Hematopoietic multipotent progenitor cell (in vitro differentiated cells): Measurements from ENCODE around the gene JARID2. TPM values are rescaled to one million over a fixed set of nuclear protein-coding genes. Genes with fewer than 3 reads are reported as not detected.
A peak's percentile ranks its signal among the peaks of the same experiment; 100 is the strongest.
"Not testable (repeated sequence)": the region's sequence is repeated elsewhere in the genome, so short reads cannot be mapped to it uniquely, and the experiment has no call there.

Experiments
- DNase-seq, 3 donors: peaks; one replicate each; pipeline ENCODE4 v3.0.0-alpha.2; 2011 to 2015; ENCODE audit warnings: low read depth in 2 of 3, low spot score in 2 of 3
- total RNA-seq: library from RNA; depleted of rRNA; stranded (reverse); fragments of >200 nt; gene quantifications from one replicate; pipeline ENCODE4 v1.2.3, GENCODE V29; 2012

Gene JARID2
- total RNA-seq, 1 donor = 43.4 TPM

DNA sequence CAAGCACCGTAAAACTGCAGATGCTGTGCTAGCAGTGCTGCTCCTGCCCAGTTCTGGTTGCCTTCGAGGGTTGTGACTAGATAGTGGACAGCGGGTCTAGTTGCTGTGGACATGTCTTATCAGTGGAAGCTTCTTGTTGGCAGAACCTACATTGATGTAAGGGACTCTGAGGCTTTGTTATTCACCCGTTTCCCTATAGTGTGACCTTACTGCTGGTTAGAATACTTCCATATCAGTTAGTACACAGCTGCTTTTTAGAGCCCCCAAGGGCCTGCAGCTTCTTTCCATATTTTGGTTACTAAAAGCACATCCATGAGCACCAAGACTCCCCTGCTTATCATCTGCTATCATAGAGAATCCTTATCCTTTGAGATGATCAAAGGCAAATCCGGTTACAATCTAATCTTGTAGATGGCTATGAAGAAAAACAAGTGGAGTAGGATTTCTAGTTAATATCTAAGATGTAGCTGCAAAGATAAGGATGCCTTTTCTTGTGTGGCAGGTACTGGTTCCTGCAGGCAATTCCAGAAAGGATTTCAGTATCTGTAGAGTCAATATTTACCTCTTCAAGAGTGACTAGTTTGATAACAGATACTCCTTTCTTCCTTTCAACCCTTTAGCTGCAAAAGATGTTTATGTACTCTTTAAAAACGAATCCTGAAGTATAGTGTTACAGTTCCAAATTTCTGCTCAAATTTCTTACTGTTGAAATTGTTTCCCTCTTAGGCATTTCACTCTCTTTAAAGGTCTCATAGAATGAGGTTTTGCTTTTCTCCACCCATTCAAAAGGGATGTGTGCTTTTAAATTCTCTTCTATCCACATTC lies 163.6 kb downstream of the JARID2 start:
- DNase-seq = no peak

DNA sequence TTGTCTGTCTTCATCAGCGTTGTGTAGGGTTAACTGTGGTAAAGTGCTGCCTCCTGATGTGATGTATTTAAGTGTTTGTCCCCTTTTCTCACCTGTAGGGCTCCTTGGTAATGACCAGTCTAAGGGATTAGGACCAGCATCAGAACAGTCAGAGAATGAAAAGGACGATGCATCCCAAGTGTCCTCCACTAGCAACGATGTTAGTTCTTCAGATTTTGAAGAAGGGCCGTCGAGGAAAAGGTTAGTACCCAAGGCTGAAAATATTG lies 164.2 kb downstream of the JARID2 start:
- DNase-seq = no peak

DNA sequence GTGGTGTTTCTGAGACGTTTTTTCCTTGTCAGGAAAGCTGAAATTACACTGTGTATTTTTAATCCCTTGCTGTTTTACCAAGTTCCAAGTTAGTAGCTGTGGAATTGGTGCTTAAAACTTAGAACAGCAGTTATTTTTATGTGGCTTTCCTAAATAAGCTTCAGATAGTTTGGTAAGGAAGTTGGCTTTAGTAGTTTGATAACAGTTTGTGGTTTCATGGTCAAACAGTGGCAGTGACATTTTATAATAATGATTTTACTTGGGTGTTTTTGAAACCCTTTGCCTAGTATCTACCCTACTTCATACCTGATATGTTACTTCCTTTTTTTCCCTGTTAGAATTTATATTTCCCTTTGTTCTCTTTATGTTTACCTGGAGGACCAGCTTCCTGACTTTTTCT lies 164.9 kb downstream of the JARID2 start:
- DNase-seq = peak in 1 of 3 donors; percentile 62

DNA sequence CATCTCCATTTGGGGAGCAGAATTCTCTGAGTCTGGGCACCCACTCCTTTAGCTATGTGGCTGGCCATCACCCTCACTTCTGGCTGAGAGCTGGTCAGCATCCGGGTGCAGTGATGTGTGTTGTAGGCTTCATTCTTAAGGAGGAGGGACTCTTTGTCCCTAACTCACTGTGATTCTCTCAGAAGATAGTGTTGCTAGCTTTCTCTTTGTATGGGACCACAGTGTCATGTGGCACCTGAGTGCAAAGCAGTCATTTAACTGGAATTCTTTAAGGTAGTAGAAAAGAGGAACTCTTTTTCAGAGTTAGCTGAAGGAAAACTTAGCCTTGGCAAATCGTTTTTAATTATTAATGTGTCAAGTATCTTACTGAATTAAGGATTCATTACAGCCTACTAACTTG lies 165.9 kb downstream of the JARID2 start:
- no peak for DNase-seq

DNA sequence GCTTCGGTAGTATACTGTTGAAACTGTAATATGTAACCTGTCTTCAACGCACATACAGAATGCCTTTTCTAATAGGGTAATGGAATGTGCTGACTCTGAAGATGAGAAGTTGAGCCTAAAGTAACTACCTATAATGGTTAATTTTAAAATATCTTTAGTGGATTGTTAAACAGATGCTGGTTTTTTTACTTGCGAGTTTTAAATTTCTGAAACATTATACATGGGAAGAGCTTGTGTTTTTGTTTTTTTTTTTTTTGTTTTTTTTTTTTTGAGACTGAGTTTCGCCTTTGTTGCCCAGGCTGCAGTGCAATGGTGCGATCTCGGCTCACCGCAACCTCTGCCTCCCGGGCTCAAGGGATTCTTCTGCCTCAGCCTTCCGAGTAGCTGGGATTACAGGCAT lies 166.9 kb downstream of the JARID2 start:
- no peak for DNase-seq

DNA sequence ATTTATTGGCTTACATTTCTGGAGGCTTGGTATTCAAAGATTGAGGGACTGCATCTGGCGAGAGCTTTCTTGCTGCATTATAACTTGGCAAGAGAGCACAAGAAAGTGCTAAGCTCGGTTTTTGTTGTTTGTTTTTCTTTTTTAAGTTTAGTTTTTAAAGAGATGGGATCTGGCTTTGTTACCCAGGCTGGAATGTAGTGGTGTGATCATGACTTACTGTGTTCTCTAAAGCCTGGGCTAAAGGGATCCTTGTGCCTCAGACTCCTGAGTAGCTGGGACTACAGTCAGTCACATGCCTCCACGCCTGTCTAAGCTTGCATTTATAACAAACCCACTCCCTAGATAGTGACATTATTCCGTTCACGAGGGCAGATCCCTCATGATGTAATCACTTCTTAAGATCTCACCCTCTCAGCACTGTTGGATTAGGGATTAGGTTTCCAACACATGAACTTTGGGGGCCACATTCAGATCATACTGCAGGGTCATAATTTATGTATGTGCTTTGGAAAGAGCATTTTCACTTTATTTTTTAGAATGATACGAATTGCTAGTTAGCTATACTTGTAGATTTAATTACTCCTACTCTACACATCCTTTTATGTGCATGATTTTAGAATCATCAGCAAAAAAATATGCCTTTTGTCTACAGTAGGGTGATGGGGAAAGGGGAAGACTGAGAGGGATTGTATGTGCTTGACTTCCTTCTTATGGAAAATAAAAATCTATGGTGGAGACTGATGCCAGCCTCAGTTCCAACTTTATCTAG lies 167.8 kb downstream of the JARID2 start:
- no peak for DNase-seq

DNA sequence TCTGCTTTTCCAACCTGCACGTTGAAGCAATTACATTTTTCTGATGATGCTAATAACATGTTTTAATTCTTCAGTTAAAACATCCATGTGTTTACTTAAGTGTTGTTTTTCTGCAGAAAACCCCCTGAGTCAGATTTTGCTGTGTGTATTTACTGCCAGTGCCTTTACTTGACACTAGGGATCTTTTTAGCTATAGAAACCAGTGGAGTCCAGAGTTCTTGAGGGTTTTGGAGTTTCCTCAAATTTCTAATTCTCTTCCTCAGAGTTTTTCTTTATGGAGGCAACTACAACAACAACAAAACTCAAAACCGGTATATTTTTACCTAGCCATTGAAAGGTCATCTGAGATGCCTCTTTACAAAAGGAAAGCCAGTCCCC lies 168.4 kb downstream of the JARID2 start:
- DNase-seq = no peak

DNA sequence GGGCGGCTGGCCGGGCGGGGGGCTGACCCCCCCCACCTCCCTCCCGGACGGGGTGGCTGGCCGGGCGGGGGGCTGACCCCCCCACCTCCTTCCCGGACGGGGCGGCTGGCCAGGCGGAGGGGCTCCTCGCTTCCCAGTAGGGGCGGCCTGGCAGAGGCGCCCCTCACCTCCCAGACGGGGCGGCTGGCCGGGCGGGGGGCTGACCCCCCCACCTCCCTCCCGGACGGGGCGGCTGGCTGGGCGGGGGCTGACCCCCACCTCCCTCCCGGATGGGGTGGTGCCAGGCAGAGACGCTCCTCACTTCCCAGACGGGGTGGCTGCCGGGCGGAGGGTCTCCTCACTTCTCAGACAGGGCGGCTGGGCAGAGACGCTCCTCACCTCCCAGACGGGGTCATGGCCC lies 169.8 kb downstream of the JARID2 start:
- not testable (repeated sequence) for DNase-seq

DNA sequence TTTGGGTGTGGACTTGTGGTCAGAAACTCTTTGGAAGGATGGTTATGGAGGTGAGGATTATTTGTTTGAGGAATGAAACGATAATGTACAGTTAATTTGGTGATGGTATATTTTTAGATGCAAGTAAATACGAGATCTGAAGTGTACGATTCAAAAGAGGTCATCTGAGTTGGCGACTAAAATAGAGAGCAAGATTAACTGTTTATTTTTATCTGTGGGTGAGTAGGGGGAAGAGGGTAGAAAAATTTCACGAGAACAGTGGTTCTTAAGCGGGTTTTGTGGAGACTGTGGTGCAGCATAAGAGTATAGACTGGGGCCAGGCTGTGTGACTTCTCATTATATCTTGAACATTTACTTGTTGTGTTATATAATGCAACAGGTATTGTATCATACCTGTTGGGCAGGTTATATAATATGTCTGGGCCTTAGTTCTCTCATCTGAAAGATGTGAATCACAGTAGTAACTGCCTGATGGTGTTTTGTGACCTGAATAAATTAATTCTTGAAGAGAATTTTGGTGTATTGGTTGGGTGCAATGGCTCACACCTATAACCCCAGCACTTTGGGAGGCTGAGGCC lies 171.2 kb downstream of the JARID2 start:
- DNase-seq = no peak

DNA sequence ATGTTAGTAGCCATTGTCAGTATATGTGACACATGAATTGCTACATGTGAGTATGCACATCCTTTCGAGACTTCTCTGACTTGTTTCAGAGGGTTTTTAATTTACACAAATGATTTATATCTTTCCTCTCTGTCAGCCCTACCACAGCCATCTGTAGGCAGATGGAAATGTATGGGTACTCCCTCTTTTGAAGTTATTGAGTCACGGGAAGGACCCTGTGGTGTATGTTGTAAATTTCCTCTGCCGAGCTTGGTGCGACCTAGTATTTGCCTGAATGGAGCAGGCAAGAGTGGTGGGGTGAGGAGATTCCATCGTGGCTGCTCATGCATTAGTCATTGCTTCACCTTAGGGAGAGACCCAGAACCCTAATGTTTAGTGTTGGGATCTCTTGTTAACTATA lies 171.9 kb downstream of the JARID2 start:
- peak in 1 of 3 donors; percentile 77 for DNase-seq

DNA sequence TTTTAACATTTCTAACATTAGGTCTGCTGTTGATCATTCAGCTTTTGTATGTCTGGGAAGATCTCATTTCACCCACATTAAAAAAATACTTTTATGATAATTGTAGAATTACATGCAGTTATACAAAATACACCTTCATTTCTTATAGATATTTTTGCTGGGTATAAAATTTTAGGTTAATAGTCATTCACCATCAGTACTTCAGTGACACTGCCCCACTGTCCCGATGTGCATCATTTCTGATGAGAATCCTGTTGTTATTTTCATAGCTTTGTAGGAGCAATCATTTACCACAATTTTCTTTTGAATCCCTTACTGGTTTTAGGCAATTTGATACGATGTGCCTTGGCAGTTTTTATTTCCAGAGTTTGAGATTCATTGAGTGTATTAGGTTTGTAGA lies 173.6 kb downstream of the JARID2 start:
- DNase-seq = no peak

DNA sequence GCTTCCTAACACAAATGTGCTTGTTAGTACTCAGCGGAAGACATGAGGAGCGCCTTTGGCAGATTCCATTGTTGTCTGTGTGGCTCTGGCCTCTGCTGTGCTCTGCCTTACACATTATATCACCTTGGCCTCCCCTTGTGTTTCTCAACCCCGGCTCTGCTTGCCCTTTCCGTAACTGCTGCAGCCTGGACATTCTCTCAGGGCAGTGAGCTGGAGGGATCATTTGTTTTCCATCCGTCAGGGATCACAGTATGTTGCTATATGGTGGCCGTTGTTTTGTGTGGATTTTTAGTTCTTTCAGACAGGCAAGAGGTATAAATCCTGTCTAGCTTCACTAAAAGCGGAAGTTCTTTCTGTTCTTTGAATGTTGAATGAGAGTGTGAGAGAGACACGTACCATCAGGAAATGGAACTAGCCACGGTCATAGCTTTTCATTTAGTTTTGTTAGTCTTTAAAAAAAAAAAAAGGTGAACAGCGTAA lies 175.1 kb downstream of the JARID2 start:
- DNase-seq = peak in 2 of 3 donors; percentile 65 to 85

DNA sequence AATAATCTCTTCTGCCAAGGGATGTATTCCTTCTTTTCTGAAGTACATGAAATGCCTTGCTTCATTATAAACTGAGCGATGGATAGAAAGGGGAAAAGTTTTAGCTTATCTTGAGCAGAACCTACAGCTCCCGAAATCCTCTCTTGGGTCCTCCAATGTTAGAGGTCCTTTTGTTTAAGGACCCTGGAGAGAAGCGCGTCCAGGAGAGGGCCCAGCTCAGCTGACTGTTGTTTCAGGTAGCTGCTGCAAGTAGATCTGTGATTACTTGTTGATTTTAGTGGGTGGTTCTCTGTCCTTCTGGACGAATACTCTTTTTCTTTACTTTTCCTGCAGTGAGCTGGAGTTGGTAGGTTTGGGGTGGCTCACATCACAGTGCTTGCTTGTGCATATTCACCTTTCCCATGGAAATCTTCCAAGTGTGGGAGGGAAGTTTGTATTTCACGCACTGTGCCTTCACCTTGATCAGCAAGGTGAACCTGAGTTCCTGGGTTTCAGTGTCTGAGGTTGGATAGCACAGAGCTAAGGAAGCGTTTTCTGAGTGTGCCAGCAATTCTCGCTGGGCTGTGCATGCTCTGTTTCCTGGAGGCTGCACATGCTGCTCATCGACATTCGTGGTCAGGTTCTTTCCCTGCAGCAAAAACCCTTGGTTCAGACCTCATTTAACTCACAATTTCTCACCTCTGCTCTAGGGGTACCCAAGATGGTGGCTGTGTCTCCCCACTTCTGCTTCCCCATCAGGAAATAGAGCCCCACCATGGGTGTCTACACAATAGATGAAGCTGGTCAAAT lies 176.3 kb downstream of the JARID2 start:
- DNase-seq = no peak

DNA sequence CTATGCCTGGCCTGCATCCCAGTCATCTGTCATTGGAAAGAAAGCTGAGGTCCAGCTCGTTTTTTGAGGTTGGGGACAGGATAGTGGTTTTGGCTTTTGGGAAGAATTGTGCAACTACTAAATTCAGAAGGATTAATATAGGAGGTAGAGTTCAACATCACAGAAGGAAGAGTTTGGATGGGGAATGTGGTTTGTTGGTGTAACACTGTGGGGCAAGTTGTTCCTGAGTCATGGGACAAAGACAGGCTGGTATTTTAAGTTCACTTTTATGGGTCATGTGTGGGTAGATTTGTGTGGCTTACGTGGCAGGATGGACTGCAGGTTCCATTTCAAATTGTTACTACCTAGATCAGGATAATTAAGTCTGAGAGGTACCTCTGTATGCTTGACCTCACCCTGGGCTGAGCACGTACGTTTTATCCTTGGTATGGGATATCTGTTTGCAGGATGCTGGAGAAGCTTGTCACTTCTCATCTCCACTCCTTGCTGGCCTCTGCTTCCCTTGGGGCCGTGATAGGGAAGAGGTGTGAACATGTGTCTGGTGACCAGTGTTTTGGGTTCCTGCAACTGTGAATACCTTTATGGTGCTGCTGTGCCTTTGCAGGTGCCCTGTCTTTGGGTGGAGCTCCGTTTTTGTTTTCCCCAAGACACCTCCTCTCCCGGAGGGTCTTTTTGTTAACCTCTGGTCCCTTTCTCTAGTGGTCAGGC lies 177.6 kb downstream of the JARID2 start:
- DNase-seq = no peak

DNA sequence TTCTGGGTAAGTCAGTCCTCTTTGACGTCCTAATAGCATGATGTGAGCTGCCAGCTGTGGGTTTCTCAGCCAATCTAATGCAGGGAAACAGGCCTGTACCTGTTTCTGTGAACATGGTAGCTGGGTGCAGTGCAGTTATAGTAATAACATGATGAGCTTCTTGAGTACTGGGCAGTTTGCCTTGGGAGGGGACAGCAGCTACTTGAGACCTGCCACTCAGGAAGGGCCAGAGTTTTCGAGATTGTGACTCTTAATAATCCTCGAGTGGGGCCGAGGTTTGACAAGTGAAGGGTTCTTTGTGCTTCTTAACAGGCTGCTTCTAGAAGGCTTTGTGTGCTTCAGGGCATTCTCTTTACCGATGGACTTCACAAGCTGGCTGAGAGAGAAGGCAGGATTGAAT lies 180.1 kb downstream of the JARID2 start:
- no peak for DNase-seq

DNA sequence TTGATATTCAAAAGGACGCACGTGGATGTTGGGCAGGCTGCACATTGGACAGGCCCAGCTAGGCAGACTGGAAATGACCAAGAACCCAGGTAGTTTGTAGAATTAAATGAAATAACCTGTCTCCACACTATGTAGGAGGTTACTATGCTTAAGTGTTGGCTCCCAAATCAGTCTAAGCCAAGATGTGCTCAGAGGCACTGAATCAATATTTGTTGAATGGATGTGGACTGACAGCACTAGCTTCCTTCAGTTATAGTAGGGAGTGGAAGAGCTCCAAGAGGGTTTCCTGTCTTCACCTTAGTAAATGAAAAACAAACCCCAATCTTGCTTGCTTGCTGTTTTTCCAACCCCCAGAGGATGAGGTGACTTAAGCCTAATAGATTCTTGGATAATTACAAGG lies 180.5 kb downstream of the JARID2 start:
- DNase-seq = no peak

DNA sequence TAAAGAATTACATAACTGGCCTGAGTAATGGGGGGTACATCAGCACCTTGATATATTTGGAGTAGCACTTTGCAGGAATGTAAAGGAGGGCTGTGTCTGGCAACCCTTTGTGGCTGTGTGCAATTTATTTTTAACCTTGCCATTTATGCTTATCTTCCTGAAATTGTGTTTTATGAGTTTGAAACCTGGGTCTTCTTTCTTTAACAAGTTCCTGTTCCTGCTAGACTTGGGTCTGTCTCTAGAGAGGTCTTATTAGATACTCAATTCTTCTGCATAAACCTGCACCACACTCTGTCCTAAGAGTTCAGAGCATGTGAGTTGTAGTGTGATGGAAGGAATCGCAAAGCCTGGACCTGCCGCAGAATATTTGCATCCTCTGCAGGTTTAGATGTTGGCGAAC lies 181.0 kb downstream of the JARID2 start:
- DNase-seq = no peak

DNA sequence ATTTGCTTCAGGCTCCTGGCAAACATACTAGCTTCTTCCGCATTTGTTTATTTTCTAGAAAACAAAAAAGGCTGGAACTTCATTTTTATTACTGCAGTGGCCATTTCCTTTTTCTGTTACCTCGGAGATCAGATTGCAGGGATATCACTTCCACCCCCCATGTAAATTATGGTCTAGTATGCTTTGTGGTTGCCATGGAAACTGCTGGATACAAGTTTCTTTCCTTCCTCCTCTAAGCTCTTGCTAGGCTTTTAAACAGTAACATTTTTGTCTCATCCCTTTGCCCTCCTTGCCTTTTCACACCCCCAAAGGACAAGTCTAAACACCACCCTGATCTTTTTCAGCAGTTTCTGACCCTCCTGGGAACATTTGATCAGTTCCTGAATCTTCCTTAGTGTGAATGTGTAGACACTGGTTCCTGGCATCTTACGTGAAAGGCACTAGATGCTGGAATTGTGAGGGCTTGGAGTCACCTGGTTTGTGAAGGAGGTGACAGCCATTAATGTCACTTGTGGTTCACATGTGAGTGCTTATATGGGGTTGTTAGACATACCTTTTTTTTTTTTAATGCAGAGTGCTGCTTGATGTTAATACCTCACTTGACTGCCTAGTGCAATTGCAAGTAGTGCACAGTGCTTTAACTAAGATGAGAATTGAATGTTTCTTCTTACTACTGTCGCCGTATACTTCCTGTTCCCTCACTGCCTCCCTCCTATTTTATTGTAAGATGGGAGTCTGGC lies 181.6 kb downstream of the JARID2 start:
- peak in 2 of 3 donors; percentile 67 to 80 for DNase-seq
